SK-N-SH (cell line): ENCODE measurements around the gene WBP1L.

Experiments used
- CHD2 ChIP-seq: fragments of 150-350 bp; IDR thresholded peaks from 2 replicates; pipeline ENCODE4 v1.6.1; 2018; ENCODE audit warnings: low read length; ENCODE audit not compliant: partially characterized antibody
- CTCF ChIP-seq: fragments of 200-600 bp; sonication (generic); IDR thresholded peaks from 2 replicates; pipeline ENCODE4 v1.6.1; 2017; ENCODE audit warnings: antibody characterized with exemption, mild to moderate bottlenecking, moderate library complexity
- EP300 ChIP-seq, 2 experiments: IDR thresholded peaks; 2 replicates each; pipeline versions ENCODE4 v1.4.0 to v1.6.1; 2012; ENCODE audit warnings: borderline replicate concordance in 1 of 2, low read depth in 1 of 2, low read length in 1 of 2
- GABPA ChIP-seq: IDR thresholded peaks from 2 replicates; pipeline ENCODE4 v1.4.0; 2012; ENCODE audit warnings: low read depth, mild to moderate bottlenecking
- IRF3 ChIP-seq: fragments of 150-350 bp; IDR thresholded peaks from 2 replicates; pipeline ENCODE4 v1.6.1; 2016; ENCODE audit warnings: mild to moderate bottlenecking, low read depth, low read length
- MAX ChIP-seq: IDR thresholded peaks from 2 replicates; pipeline ENCODE4 v1.4.0; 2012; ENCODE audit warnings: low read depth
- NFIC ChIP-seq: IDR thresholded peaks from 2 replicates; pipeline ENCODE4 v1.4.0; 2012; ENCODE audit warnings: borderline replicate concordance
- NRF1 ChIP-seq: IDR thresholded peaks from 2 replicates; pipeline ENCODE4 v1.6.1; 2012; ENCODE audit warnings: low read depth, mild to moderate bottlenecking, low read length
- POLR2AphosphoS5 ChIP-seq: IDR thresholded peaks from 2 replicates; pipeline ENCODE4 v1.6.1; 2012; ENCODE audit warnings: low read depth, low read length
- SMC3 ChIP-seq: IDR thresholded peaks from 2 replicates; pipeline ENCODE4 v1.6.1; 2012; ENCODE audit warnings: low read depth, low read length, improper control_type of control experiment
- TAF1 ChIP-seq: IDR thresholded peaks from 2 replicates; pipeline ENCODE4 v1.6.1; 2012; ENCODE audit warnings: low read depth, mild to moderate bottlenecking, low read length, moderate library complexity, borderline replicate concordance
- USF2 ChIP-seq: fragments of 150-350 bp; IDR thresholded peaks from 2 replicates; pipeline ENCODE4 v1.6.1; 2017; ENCODE audit warnings: antibody characterized with exemption, low read length, low read depth, borderline replicate concordance
- YY1 ChIP-seq: IDR thresholded peaks from 2 replicates; pipeline ENCODE4 v1.4.0; 2012; ENCODE audit warnings: low read depth, mild to moderate bottlenecking
- TF ChIP-seq, protein P1 (sequence below): IDR thresholded peaks from 2 replicates; pipeline ENCODE4 v1.4.0; 2012; ENCODE audit warnings: low read depth, borderline replicate concordance

GRCh38 chr10:102831322-102832071 is 87.7 kb downstream of the WBP1L start:
- TF ChIP-seq POLR2AphosphoS5 = no peak
- TF ChIP-seq CTCF = no peak
- TF ChIP-seq NRF1 = no peak
- no peak for TF ChIP-seq TAF1
- TF ChIP-seq SMC3 = no peak
- TF ChIP-seq YY1 = no peak
- TF ChIP-seq IRF3 = no peak
- no peak for TF ChIP-seq CHD2
- TF ChIP-seq, protein P1, sequence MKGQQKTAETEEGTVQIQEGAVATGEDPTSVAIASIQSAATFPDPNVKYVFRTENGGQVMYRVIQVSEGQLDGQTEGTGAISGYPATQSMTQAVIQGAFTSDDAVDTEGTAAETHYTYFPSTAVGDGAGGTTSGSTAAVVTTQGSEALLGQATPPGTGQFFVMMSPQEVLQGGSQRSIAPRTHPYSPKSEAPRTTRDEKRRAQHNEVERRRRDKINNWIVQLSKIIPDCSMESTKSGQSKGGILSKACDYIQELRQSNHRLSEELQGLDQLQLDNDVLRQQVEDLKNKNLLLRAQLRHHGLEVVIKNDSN = no peak
- TF ChIP-seq USF2 = no peak
- no peak for TF ChIP-seq EP300 (IDR thresholded peaks at IDR 0.05; ENCODE audit: borderline replicate concordance in 1 of 2, low read depth in 1 of 2, low read length in 1 of 2)
- no peak for TF ChIP-seq GABPA
- TF ChIP-seq MAX = no peak
- no peak for TF ChIP-seq NFIC
